ENCODE results near the gene TRAF1. TPM values are rescaled to one million over a fixed set of nuclear protein-coding genes. Genes with fewer than 3 reads are reported as not detected.
A peak's percentile ranks its signal among the peaks of the same experiment; 100 is the strongest.

The TRAF1 gene
- total RNA-seq, 2 donors from 2014 or later = 103 to 118 TPM

DNA sequence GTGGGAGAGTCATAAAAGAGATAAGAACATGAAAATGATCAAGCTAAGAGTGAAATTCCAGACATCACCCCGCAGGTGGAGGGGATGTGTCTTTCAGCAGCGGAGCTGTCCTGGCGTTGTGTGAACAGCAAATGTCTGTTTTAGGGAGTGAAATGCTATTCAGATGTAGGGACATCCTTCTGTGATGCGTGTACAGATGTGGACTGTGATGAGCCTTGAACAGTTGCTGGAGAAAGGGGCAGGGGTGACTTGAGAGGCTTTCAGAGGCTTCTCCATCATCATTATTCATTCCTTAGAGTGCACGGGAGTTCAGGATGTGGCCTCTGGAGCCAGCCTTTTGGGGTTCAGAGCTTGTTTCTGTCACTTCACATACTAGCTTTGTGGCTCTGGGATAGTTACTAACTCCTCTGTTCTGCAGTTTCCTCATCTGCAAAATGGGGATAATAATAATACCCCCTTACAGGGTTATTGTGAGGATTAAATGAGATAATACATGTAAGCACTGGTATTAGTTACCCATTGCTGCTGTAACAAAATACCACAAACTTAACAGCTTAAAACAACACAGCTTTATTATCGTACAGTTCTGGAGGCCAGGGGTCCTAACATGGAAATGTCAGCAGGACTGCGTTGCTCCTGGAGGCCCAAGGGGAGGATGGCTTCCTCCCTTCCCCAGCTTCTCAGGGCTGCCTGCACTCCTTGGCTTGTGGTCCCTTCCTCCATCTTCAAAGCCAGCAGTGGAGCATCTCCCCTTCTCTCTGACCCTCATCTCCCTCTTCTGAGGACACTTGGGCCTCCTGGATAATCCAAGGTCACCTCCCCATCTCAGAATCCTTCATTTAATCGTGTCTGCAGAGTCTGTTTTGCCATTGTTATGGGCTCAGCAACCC is 9.4 kb downstream of the TRAF1 start:
- H3K4me3 Mint-ChIP-seq = peak overlapping the region; percentile 21
- peak overlapping the region; percentile 96 for H3K27ac Mint-ChIP-seq
- H3K27me3 Mint-ChIP-seq = no peaks in the 10 kb centered on the region
- no peak for ATAC-seq
- no peak for DNase-seq
- peaks cover 18% of the 10 kb centered on the region for H3K36me3 Mint-ChIP-seq (ENCODE audit: low read depth)
- H3K4me1 Mint-ChIP-seq = peaks cover 61% of the 10 kb centered on the region
- H3K9me3 ChIP-seq (ENCODE audit: control insufficient read depth, low read length, poor library complexity, severe bottlenecking) = no peaks in the 10 kb centered on the region

DNA sequence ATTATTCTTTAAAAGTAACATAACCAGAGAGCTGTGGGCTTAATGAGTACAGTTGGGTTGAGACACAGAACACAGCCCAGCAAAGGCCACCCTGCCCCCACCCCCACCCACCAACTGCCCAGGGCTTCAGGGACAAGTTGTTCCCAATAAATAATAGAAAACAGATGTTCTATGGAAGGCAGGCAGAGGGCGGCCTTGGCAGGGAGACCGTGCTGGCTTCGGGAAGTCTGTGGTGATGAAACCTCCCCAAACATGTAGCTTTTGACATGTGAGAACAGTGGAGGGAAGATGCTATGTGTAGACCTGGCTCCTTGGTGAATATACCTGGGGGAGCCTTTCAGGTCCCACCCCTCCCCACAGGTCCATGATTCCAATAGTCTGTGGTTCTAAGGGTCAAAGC is 10.0 kb downstream of the TRAF1 start:
- H3K4me1 Mint-ChIP-seq = peaks cover 58% of the 10 kb centered on the region
- no peak for DNase-seq

DNA sequence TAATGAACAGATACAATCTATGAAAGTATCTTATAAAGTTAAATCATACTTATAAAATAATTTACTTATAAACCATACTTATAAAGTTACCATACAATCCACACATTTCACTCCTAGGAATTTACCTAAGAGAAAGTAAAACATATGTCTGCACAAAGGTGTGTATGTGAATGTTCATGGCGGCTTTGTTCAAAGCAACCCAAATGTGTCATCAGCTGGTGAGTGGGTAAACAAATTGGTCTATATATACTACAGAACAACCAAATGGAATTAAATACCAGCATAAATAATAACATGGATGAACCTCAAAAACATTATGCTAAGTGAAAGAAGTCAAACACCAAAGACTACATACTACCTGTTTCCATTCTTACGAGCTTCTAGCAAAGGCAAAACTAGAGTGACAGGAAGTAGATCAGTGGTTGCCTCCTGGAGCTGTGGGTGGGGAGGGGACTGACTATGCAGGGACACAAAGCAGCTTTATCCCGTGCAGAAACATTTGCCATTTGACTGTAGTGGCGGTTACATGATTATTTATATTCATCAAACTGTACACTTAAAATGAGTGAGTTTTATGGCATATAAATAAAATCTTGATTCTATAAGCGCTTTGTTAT is 10.6 kb downstream of the TRAF1 start:
- DNase-seq (no peak), ATAC-seq (peak; percentile 75)
- Mint-ChIP-seq H3K4me3 (peak overlapping the region; percentile 41), H3K36me3 (ENCODE audit: low read depth) (peaks cover 23% of the 10 kb centered on the region), H3K4me1 (peaks cover 57% of the 10 kb centered on the region), H3K27me3 (no peaks in the 10 kb centered on the region), H3K27ac (peak overlapping the region; percentile 96)
- H3K9me3 ChIP-seq (ENCODE audit: control insufficient read depth, low read length, poor library complexity, severe bottlenecking) = no peaks in the 10 kb centered on the region

More for the DNA sequence above, 10.0 kb downstream of the TRAF1 start:
- no peak for ATAC-seq
- H3K36me3 Mint-ChIP-seq (ENCODE audit: low read depth) = peaks cover 20% of the 10 kb centered on the region
- peak overlapping the region; percentile 96 for H3K27ac Mint-ChIP-seq
- H3K4me3 Mint-ChIP-seq = peak overlapping the region; percentile 41
- no peaks in the 10 kb centered on the region for H3K27me3 Mint-ChIP-seq
- no peaks in the 10 kb centered on the region for H3K9me3 ChIP-seq (ENCODE audit: control insufficient read depth, low read length, poor library complexity, severe bottlenecking)

DNA sequence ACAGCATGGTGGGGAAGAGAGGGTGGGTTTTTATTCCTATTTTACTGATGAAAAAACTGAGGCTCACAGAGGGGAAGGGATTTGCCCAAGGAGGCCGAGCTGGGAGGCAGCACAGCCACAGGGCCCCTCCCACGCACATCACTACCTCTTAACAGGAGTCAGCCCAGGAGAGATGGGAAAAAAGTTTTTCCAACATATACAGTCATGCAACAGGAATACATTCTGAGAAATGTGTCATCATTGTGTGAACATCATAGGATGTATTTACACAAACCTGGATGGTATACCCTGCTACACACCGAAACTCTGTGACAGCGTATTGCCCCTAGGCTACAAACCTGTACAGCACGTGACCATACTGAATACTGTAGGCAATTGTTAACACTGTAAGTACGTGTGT is 11.6 kb downstream of the TRAF1 start:
- H3K36me3 Mint-ChIP-seq (ENCODE audit: low read depth) = peaks cover 25% of the 10 kb centered on the region
- peaks cover 56% of the 10 kb centered on the region for H3K4me1 Mint-ChIP-seq
- peak overlapping the region; percentile 9 for H3K4me3 Mint-ChIP-seq
- H3K27ac Mint-ChIP-seq = peak overlapping the region; percentile 96
- H3K27me3 Mint-ChIP-seq = no peaks in the 10 kb centered on the region
- ATAC-seq (no peak), DNase-seq (no peak)
- no peaks in the 10 kb centered on the region for H3K9me3 ChIP-seq (ENCODE audit: control insufficient read depth, low read length, poor library complexity, severe bottlenecking)

DNA sequence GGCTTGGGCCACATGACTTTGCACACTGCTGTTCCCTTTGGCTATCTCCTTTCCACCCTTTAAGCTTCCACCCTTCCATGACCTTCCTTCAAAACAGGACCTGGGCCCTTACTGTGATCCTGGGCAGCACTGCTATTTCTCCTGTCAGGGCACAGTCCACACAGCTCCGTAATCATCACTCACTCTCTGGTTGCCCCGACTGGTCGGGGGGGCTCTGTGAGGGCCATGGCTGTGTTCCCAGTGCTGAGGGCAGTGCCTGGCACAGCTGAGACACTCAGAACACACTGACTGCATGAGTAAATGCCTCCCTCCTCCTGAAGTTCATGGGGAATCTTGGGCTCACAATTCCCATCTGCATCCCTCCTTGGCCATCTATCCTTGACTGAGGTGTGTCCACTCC is 12.2 kb downstream of the TRAF1 start:
- H3K36me3 Mint-ChIP-seq (ENCODE audit: low read depth) = peaks cover 25% of the 10 kb centered on the region
- DNase-seq = no peak
- no peak overlapping the region for H3K4me3 Mint-ChIP-seq
- no peaks in the 10 kb centered on the region for H3K9me3 ChIP-seq (ENCODE audit: control insufficient read depth, low read length, poor library complexity, severe bottlenecking)
- H3K27me3 Mint-ChIP-seq = no peaks in the 10 kb centered on the region
- H3K4me1 Mint-ChIP-seq = peaks cover 53% of the 10 kb centered on the region
- H3K27ac Mint-ChIP-seq = peak overlapping the region; percentile 56
- no peak for ATAC-seq

DNA sequence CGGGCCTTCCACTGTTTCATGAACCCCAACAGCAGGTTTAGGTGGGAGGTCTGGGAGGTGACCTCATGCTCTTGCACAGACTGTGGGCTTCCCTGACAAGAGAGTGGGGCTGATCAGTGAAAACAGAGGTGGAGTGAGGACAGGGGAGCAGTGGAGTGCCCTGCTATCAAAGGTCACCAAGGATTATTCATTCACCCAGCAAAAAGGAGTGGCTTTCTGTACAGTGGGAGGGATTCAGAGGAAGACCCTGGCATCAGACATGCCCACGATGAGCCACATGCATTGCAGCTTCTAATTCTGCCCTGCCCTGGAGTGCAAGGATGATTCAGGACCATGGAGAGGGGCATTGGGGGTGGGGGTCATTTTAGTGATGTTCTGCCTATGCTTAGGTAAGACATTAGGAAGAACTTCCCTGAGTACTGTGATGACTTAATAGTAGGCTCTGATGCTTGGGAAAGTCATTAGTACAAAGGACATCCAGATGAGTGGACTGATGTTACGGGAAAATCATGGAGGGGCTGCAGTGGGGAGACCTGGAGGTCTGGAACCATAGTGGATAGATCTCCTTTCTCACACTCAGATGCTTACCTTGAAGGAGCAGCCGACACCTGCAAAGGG is 12.8 kb downstream of the TRAF1 start:
- Mint-ChIP-seq H3K4me1 (peaks cover 52% of the 10 kb centered on the region), H3K27ac (peak overlapping the region; percentile 90), H3K36me3 (ENCODE audit: low read depth) (peaks cover 23% of the 10 kb centered on the region), H3K4me3 (no peak overlapping the region), H3K27me3 (no peaks in the 10 kb centered on the region)
- no peaks in the 10 kb centered on the region for H3K9me3 ChIP-seq (ENCODE audit: control insufficient read depth, low read length, poor library complexity, severe bottlenecking)
- DNase-seq = no peak
- no peak for ATAC-seq

DNA sequence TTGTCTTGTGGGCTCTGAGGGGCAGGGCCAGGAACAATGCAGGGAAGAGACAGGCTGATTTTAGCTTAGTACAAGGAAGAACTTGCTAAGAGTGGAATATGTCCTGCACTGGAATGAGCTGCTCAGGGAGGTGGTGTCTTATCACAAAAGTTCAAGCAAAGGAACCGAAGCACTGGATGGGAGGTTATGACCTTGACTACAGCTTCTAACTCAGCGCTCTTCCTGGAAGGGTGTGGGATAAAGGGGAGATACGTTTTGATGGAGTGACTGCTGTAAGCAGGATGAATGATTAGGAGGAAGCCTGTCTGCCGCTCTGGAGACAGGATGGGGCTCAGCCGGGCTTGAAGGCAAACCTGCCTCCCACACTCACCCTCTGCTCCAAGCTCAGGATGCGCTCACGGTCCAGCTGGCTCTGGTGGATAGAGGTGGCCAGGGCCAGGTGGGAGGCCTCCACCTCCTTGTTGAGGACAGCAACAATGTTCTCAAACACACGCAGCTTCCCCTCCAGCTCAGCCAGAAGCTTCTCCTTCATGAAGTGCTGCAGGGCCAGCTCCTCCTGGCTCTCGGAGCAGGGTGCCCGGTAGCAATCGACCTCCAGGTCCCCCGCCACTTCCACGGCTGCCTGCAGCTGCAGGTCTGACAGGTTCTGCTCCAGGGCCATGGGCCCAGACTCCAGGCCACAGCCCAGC is 13.5 kb downstream of the TRAF1 start:
- peaks cover 20% of the 10 kb centered on the region for H3K36me3 Mint-ChIP-seq (ENCODE audit: low read depth)
- ATAC-seq (no peak), DNase-seq (no peak)
- no peaks in the 10 kb centered on the region for H3K9me3 ChIP-seq (ENCODE audit: control insufficient read depth, low read length, poor library complexity, severe bottlenecking)
- H3K4me1 Mint-ChIP-seq = peaks cover 47% of the 10 kb centered on the region
- no peaks in the 10 kb centered on the region for H3K27me3 Mint-ChIP-seq
- no peak overlapping the region for H3K4me3 Mint-ChIP-seq
- peak overlapping the region; percentile 90 for H3K27ac Mint-ChIP-seq

DNA sequence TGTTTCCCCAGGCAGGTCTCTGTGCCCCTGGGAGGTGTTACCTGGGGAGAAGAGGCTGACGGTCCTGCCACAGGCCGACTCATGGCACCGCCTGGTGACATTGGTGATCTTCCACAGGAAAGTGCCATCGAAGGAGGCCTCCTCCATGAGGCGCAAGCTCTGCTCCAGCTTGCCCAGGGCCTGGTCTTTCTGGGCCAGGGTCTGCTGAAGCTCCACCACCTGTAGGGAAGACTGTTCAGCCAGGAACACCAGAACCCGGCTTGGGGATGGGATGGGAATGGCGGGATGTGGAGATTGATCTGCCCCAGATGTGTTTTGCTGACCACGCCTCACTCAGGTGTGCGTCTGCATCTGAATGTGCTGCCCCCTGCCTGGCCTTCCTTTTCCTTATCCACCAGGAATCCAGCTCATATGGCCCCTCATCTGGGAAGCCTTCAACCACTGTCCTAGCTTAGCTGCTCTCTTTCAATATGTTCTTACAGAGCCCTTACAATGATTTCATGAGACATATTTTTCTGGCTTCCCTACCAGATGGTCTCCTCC is 15.2 kb downstream of the TRAF1 start:
- Mint-ChIP-seq H3K36me3 (ENCODE audit: low read depth) (peaks cover 22% of the 10 kb centered on the region), H3K27ac (peak overlapping the region; percentile 90), H3K4me3 (no peak overlapping the region), H3K27me3 (no peaks in the 10 kb centered on the region), H3K4me1 (peaks cover 50% of the 10 kb centered on the region)
- H3K9me3 ChIP-seq (ENCODE audit: control insufficient read depth, low read length, poor library complexity, severe bottlenecking) = no peaks in the 10 kb centered on the region
- ATAC-seq (no peak), DNase-seq (no peak)

DNA sequence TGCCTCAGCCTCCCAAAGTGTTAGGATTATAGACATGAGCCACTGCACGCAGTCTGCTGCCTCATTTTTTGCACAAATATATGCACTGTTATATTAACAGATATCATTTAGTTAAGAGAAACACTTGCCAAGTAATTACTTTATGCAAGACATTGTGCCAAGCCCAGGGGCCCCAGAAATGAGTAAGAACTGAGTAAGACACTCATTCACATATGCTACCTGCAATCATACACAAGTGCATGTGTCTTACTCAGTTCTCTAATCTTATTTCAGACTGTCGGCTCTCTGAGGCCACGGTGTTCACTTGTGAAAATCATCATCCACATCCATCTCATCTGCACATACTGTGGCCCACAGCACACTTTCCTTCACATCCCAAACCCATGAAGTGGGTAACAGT is 16.0 kb downstream of the TRAF1 start:
- no peaks in the 10 kb centered on the region for H3K9me3 ChIP-seq (ENCODE audit: control insufficient read depth, low read length, poor library complexity, severe bottlenecking)
- Mint-ChIP-seq H3K4me3 (no peak overlapping the region), H3K27ac (peak overlapping the region; percentile 90), H3K36me3 (ENCODE audit: low read depth) (peaks cover 22% of the 10 kb centered on the region), H3K4me1 (peaks cover 54% of the 10 kb centered on the region), H3K27me3 (no peaks in the 10 kb centered on the region)
- DNase-seq = no peak
- no peak for ATAC-seq

DNA sequence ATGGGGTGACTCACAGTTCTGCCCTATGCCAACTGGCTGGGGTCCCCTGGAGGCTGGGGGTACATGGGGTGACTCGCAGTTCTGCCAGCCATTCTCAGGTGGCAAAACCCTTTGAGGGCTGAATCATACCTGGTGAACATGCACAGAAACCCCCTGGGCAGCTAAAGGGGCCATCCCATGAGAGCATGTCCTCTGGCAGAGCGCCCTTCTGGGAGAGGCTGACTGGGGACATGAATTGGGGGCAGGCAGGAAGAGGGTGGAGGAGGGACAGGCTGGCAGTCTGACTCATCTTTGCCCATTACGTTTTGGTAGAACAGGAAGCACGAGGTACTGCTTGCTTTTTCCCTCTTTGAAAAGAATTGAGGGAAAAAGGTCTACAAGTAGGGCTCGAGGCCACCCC is 16.7 kb downstream of the TRAF1 start:
- Mint-ChIP-seq H3K27ac (peak overlapping the region; percentile 90), H3K4me1 (peaks cover 57% of the 10 kb centered on the region), H3K27me3 (no peaks in the 10 kb centered on the region), H3K4me3 (no peak overlapping the region), H3K36me3 (ENCODE audit: low read depth) (peaks cover 22% of the 10 kb centered on the region)
- peak; percentile 59 for ATAC-seq
- no peaks in the 10 kb centered on the region for H3K9me3 ChIP-seq (ENCODE audit: control insufficient read depth, low read length, poor library complexity, severe bottlenecking)
- DNase-seq = peak in 1 of 3 donors; percentile 65

DNA sequence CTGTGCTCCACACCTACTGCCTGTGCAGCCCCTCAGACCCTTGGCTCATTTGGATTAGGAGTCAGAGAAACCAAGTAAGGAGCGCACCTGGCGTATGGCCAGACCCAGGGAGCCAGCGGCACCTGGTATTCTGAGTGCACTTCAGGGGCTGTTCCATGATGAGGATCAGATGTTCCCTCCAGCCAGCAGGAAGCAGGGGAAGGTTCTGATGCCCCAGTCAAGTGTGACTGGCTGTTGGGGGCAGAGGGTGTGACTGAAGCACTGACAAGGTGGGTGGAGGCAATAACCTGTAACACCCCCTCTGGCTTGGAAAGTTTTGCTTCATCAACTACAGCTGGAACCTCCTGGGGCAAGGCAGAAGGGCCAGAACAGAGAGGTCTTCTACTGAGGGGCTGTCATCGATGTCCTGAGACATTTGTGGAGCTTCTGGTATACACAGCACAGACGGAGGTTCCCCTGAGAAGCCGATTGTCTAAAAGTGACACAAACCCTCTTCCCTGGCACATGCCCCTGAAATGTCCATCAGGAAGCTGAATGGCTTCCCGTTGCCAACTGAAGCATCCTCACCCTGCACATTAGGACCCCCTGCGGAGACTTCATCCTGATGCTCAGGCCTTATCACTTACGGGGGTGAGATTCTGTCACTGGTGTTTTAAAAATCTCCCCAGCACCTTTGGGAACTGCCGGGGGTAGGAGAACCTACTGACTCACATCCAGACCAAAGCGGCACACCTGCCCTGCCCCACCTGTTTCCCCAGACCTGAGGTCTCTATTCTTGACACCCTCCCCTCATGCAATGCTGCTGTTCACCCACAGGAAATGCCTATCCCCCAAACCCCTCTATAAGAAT is 21.1 kb downstream of the TRAF1 start:
- DNase-seq (no peak), ATAC-seq (no peak)
- peaks cover 13% of the 10 kb centered on the region for H3K36me3 Mint-ChIP-seq (ENCODE audit: low read depth)
- H3K4me3 Mint-ChIP-seq = peak overlapping the region; percentile 74
- no peaks in the 10 kb centered on the region for H3K9me3 ChIP-seq (ENCODE audit: control insufficient read depth, low read length, poor library complexity, severe bottlenecking)
- H3K4me1 Mint-ChIP-seq = peaks cover 56% of the 10 kb centered on the region
- no peaks in the 10 kb centered on the region for H3K27me3 Mint-ChIP-seq
- H3K27ac Mint-ChIP-seq = peak overlapping the region; percentile 98

DNA sequence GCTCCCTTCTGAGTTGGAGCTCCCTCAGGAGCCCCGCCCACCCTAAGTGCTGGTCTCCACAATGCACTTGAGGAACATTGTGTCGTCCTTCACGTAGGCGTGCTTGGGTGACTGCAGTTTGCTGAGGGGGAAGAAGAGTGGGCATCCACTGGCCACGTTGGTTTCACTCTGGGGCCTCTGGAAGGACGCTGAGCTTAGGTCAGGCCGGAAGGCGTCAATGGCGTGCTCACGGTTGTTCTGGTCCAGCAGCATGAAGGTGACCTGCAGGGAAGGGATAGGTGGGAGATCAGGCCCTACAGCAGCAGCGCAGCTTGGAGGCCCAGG is 21.7 kb downstream of the TRAF1 start:
- Mint-ChIP-seq H3K27ac (peak overlapping the region; percentile 98), H3K27me3 (no peaks in the 10 kb centered on the region), H3K36me3 (ENCODE audit: low read depth) (peaks cover 13% of the 10 kb centered on the region), H3K4me3 (peak overlapping the region; percentile 74), H3K4me1 (peaks cover 55% of the 10 kb centered on the region)
- DNase-seq (no peak), ATAC-seq (no peak)
- H3K9me3 ChIP-seq (ENCODE audit: control insufficient read depth, low read length, poor library complexity, severe bottlenecking) = no peaks in the 10 kb centered on the region

Data from T-helper 17 cell (primary cell).